Karpas-422 (cell line): ENCODE measurements around the gene CERS4. TPM values are rescaled to one million over a fixed set of nuclear protein-coding genes. Genes with fewer than 3 reads are reported as not detected.
A peak's percentile ranks its signal among the peaks of the same experiment; 100 is the strongest.
"Not testable (repeated sequence)": the region's sequence is repeated elsewhere in the genome, so short reads cannot be mapped to it uniquely, and the experiment has no call there.

Source experiments
- DNase-seq: peaks from one replicate; pipeline ENCODE4 v3.0.0-alpha.2; 2015
- H2AFZ ChIP-seq: fragments of 200-600 bp; sonication (generic); 2 replicates; pipeline ENCODE4 v1.6.1; 2014; ENCODE audit warnings: antibody characterized with exemption, low read length, mixed read lengths
- H3K27ac ChIP-seq: fragments of 200-600 bp; sonication (generic); 2 replicates; pipeline ENCODE4 v1.5.1; 2014; ENCODE audit warnings: mild to moderate bottlenecking, low read length, moderate library complexity
- H3K27me3 ChIP-seq: fragments of 200-600 bp; sonication (generic); 2 replicates; pipeline ENCODE4 v1.6.1; 2014; ENCODE audit warnings: low read length, mixed read lengths
- H3K36me3 ChIP-seq: fragments of 200-600 bp; sonication (generic); 2 replicates; pipeline ENCODE4 v1.6.1; 2014; ENCODE audit warnings: low read length, mixed read lengths; ENCODE audit not compliant: insufficient read depth
- H3K4me1 ChIP-seq: fragments of 200-600 bp; sonication (generic); 2 replicates; pipeline ENCODE4 v1.6.1; 2014; ENCODE audit warnings: mild to moderate bottlenecking, low read length, mixed read lengths
- H3K4me2 ChIP-seq: fragments of 200-600 bp; sonication (generic); 2 replicates; pipeline ENCODE4 v1.6.1; 2014; ENCODE audit warnings: low read length, low read depth, mild to moderate bottlenecking; ENCODE audit not compliant: poor library complexity, severe bottlenecking
- H3K4me3 ChIP-seq: fragments of 200-600 bp; sonication (generic); 2 replicates; pipeline ENCODE4 v1.5.1; 2014; ENCODE audit warnings: mild to moderate bottlenecking, antibody characterized with exemption, low read length, mixed read lengths
- H3K79me2 ChIP-seq: fragments of 200-600 bp; sonication (generic); 2 replicates; pipeline ENCODE4 v1.6.1; 2014; ENCODE audit warnings: mild to moderate bottlenecking, low read length, mixed read lengths
- H3K9ac ChIP-seq: fragments of 200-600 bp; sonication (generic); 2 replicates; pipeline ENCODE4 v1.6.0; 2014; ENCODE audit warnings: low read length
- H3K9me2 ChIP-seq: fragments of 200-600 bp; sonication (generic), shearing (Covaris generic); replicated peaks from 2 replicates; pipeline ENCODE4 v1.6.0; 2014; ENCODE audit warnings: mild to moderate bottlenecking, low read length, moderate library complexity; ENCODE audit not compliant: insufficient read depth
- H3K9me3 ChIP-seq: fragments of 300-700, 200-600 bp; sonication (generic); 2 replicates; pipeline ENCODE4 v1.6.1; 2014; ENCODE audit warnings: low read length, mixed read lengths
- H4K20me1 ChIP-seq: fragments of 200-600 bp; sonication (generic); 2 replicates; pipeline ENCODE4 v1.6.1; 2014; ENCODE audit warnings: mild to moderate bottlenecking, antibody characterized with exemption, low read length, low read depth; ENCODE audit not compliant: insufficient read depth
- total RNA-seq: library from RNA; depleted of rRNA; stranded (reverse); fragments of >200 nt; shearing (Covaris generic); gene quantifications from 2 replicates; pipeline ENCODE4 v1.2.3, GENCODE V29; 2014; ENCODE audit warnings: low replicate concordance

Gene CERS4
- total RNA-seq, 1 experiment from 2014 or later, result 66.3 TPM

GRCh38 chr19:8259922-8260247, 50.7 kb downstream of the CERS4 start:
- Histone ChIP-seq H2AFZ (no peak overlapping the region), H3K27me3 (no peaks in the 10 kb centered on the region), H3K36me3 (no peaks in the 10 kb centered on the region), H3K4me2 (no peak overlapping the region), H3K79me2 (no peaks in the 10 kb centered on the region), H3K4me3 (no peak overlapping the region), H3K4me1 (no peaks in the 10 kb centered on the region), H3K9me2 (no peaks in the 10 kb centered on the region), H3K9ac (no peak overlapping the region), H3K9me3 (no peaks in the 10 kb centered on the region), H4K20me1 (no peaks in the 10 kb centered on the region), H3K27ac (no peak overlapping the region)
- no peak for DNase-seq

- Histone ChIP-seq H3K9ac (no peak overlapping the region), H3K9me2 (no peaks in the 10 kb centered on the region), H3K36me3 (no peaks in the 10 kb centered on the region), H2AFZ (no peak overlapping the region), H3K4me1 (no peaks in the 10 kb centered on the region), H4K20me1 (no peaks in the 10 kb centered on the region), H3K79me2 (no peaks in the 10 kb centered on the region), H3K4me2 (no peak overlapping the region), H3K27me3 (no peaks in the 10 kb centered on the region), H3K27ac (no peak overlapping the region), H3K9me3 (no peaks in the 10 kb centered on the region), H3K4me3 (no peak overlapping the region)
- peak; percentile 40 for DNase-seq
Measured at GRCh38 chr19:8261347-8261746, 52.2 kb downstream of the CERS4 start.

DNA sequence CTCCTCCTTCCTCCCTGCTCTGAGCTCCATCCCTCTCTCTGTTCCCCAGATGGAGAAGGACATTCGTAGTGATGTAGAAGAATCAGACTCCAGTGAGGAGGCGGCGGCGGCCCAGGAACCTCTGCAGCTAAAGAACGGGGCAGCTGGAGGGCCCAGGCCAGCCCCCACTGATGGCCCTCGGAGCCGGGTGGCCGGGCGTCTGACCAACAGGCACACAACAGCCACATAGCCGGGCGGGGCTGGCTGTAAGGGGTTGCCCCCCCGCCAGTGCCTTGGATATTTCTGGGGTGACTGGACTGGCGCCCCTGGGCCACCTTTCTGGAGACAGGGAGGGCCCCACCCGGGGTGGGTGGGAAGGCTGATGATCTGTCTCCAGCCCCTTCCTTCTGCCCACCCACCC, 52.7 kb downstream of the CERS4 start:
- Histone ChIP-seq H3K9me3 (no peaks in the 10 kb centered on the region), H3K36me3 (no peaks in the 10 kb centered on the region), H3K27me3 (no peaks in the 10 kb centered on the region), H3K4me2 (no peak overlapping the region), H4K20me1 (no peaks in the 10 kb centered on the region), H3K9me2 (no peaks in the 10 kb centered on the region), H3K79me2 (no peaks in the 10 kb centered on the region), H3K4me1 (no peaks in the 10 kb centered on the region), H2AFZ (no peak overlapping the region), H3K27ac (no peak overlapping the region), H3K4me3 (no peak overlapping the region), H3K9ac (no peak overlapping the region)
- no peak for DNase-seq

DNA sequence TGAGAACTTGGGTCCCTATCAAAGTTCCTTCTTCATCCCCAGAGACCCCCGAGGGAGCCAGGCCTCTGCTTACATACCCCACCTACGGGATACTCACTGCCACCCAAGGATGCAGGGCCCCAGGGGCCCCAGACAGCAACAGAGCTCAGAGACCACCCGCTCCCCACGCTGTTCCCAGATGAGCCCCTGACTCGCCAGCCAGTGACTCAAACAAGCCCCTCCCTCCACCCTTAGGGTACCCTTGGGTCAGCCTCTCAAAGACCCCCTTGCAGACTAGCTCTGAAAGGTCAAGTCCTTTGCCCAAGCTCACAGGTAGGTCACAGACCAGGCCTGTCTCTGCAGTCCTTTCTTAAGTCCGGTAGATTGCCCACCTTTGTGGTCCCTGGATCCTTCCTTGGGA, 53.3 kb downstream of the CERS4 start:
- H3K27me3 ChIP-seq, result no peaks in the 10 kb centered on the region
- H3K9ac ChIP-seq, result no peak overlapping the region
- no peak overlapping the region for H2AFZ ChIP-seq
- DNase-seq, result no peak
- H3K4me1 ChIP-seq, result no peaks in the 10 kb centered on the region
- no peak overlapping the region for H3K27ac ChIP-seq
- no peaks in the 10 kb centered on the region for H3K9me3 ChIP-seq
- no peaks in the 10 kb centered on the region for H3K79me2 ChIP-seq
- H3K9me2 ChIP-seq, result no peaks in the 10 kb centered on the region
- H3K36me3 ChIP-seq, result no peaks in the 10 kb centered on the region
- H3K4me2 ChIP-seq, result no peak overlapping the region
- no peaks in the 10 kb centered on the region for H4K20me1 ChIP-seq
- H3K4me3 ChIP-seq, result no peak overlapping the region

DNA sequence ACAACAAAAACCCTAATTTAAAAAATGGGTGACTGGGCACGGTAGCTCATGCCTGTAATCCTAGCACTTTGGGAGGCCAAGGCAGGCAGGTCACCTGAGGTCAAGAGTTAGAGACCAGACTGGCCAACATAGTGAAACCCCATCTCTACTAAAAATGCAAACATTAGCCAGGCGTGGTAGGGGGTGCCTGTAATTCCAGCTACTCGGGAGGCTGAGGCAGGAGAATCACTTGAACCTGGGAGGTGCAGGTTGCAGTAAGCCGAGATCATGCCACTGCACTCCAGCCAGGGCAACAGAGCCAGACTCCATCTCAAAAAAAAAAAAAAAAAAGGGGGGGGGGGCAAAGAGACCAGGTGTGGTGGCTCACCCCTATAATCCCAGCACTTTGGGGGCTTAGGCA, 55.1 kb downstream of the CERS4 start:
- not testable (repeated sequence) for H3K9ac ChIP-seq, H3K9me2 ChIP-seq, H3K9me3 ChIP-seq, H3K27ac ChIP-seq, H3K79me2 ChIP-seq, H4K20me1 ChIP-seq, H3K4me2 ChIP-seq, H2AFZ ChIP-seq, H3K4me3 ChIP-seq, H3K36me3 ChIP-seq, H3K27me3 ChIP-seq, DNase-seq
- H3K4me1 ChIP-seq, result peaks cover 11% of the 10 kb centered on the region

DNA sequence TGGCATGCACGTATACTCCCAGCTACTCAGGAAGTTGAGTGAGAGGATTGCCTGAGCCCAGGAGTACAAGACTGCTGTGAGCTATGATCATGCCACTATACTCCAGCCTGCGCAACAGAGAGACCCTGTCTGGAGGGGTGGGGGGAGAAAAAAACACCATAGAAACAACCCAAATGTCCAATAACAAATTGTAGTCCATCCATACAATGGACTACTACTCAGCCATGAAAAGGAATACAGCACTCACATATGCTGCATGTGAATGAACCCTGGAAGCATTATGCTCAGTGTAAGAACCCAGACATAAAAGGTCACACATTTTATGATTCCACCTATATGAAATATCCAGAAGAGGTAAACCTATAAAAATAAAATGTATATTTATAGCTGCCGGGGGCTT, 56.7 kb downstream of the CERS4 start:
- Histone ChIP-seq H3K36me3 (no peaks in the 10 kb centered on the region), H3K9ac (no peak overlapping the region), H3K9me3 (no peaks in the 10 kb centered on the region), H3K27ac (no peak overlapping the region), H3K27me3 (no peaks in the 10 kb centered on the region), H3K4me3 (no peak overlapping the region), H3K4me2 (no peak overlapping the region), H3K9me2 (no peaks in the 10 kb centered on the region), H2AFZ (no peak overlapping the region), H4K20me1 (peaks cover 9% of the 10 kb centered on the region; the same call in 1 of the 2 replicates), H3K4me1 (peaks cover 17% of the 10 kb centered on the region), H3K79me2 (no peaks in the 10 kb centered on the region)
- DNase-seq, result no peak

DNA sequence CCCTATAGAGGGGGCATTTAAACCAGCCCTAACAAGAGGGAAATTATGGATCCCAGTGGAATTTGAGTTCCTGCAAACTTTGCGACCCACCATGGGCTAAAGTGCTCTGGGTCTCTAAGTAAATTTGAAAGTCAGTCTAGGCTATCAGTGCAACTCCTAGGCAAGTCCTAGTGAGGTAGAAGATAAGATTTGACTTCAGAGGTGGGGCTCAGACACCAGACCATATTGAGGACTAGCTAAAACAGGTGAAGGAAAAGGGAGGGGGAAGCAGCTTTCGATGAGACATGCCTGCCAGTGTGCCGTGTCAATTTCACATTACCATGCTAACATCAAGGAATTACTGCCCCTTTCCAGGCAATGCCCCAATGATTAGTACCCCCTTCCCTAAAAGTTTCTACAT, 60.6 kb downstream of the CERS4 start:
- H3K79me2 ChIP-seq, result no peaks in the 10 kb centered on the region
- H4K20me1 ChIP-seq, result peaks cover 9% of the 10 kb centered on the region; the same call in 1 of the 2 replicates
- DNase-seq, result no peak
- H3K36me3 ChIP-seq, result no peaks in the 10 kb centered on the region
- no peak overlapping the region for H3K9ac ChIP-seq
- H3K4me3 ChIP-seq, result peak overlapping the region; percentile 63
- no peaks in the 10 kb centered on the region for H3K27me3 ChIP-seq
- H3K9me3 ChIP-seq, result no peaks in the 10 kb centered on the region
- H3K4me1 ChIP-seq, result peaks cover 17% of the 10 kb centered on the region
- no peaks in the 10 kb centered on the region for H3K9me2 ChIP-seq
- no peak overlapping the region for H2AFZ ChIP-seq
- H3K27ac ChIP-seq, result no peak overlapping the region
- peak overlapping the region; percentile 87 for H3K4me2 ChIP-seq

DNA sequence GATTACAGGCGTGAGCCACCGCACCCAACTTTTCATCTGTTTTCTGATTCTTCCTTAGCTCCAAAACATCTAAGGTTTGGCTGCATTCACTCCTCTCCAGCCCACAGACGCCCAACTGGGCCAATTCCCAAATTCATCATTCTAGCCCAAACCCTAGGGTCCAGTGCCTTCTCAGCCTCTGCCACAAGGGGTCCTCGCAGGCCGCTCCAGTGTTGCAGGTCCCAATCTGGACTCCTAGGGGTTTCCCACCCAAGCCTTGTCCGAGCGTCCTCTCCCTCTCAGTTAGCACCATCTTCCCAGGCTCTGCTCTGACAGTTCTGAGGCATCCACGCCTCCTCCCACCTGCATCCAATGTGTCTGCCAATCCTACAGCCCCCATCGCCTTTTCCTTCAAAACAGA, 67.3 kb downstream of the CERS4 start:
- H3K4me3 ChIP-seq, H4K20me1 ChIP-seq, H3K36me3 ChIP-seq, DNase-seq, H3K27ac ChIP-seq, H3K4me1 ChIP-seq, H3K79me2 ChIP-seq, H2AFZ ChIP-seq, H3K4me2 ChIP-seq, H3K9me3 ChIP-seq, H3K9me2 ChIP-seq, H3K27me3 ChIP-seq, H3K9ac ChIP-seq: not testable (repeated sequence)

DNA sequence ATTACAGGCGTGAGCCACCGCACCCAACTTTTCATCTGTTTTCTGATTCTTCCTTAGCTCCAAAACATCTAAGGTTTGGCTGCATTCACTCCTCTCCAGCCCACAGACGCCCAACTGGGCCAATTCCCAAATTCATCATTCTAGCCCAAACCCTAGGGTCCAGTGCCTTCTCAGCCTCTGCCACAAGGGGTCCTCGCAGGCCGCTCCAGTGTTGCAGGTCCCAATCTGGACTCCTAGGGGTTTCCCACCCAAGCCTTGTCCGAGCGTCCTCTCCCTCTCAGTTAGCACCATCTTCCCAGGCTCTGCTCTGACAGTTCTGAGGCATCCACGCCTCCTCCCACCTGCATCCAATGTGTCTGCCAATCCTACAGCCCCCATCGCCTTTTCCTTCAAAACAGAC, 82.2 kb downstream of the CERS4 start:
- H3K9me2 ChIP-seq, H3K27ac ChIP-seq, H3K9ac ChIP-seq, H3K4me2 ChIP-seq, DNase-seq, H3K36me3 ChIP-seq, H3K27me3 ChIP-seq, H4K20me1 ChIP-seq, H3K79me2 ChIP-seq, H3K4me1 ChIP-seq, H3K9me3 ChIP-seq, H3K4me3 ChIP-seq, H2AFZ ChIP-seq: not testable (repeated sequence)
